ENCODE measurements around the gene QPCTL. TPM values are rescaled to one million over a fixed set of nuclear protein-coding genes. Genes with fewer than 3 reads are reported as not detected.
A peak's percentile ranks its signal among the peaks of the same experiment; 100 is the strongest.

The QPCTL gene
- total and polyA plus RNA-seq, 9 of the 15 experiments (the other 6 are each of a cell fraction or from before 2014, with no cell fraction given): 0.99 to 31.3 (median 12.7) TPM

DNA sequence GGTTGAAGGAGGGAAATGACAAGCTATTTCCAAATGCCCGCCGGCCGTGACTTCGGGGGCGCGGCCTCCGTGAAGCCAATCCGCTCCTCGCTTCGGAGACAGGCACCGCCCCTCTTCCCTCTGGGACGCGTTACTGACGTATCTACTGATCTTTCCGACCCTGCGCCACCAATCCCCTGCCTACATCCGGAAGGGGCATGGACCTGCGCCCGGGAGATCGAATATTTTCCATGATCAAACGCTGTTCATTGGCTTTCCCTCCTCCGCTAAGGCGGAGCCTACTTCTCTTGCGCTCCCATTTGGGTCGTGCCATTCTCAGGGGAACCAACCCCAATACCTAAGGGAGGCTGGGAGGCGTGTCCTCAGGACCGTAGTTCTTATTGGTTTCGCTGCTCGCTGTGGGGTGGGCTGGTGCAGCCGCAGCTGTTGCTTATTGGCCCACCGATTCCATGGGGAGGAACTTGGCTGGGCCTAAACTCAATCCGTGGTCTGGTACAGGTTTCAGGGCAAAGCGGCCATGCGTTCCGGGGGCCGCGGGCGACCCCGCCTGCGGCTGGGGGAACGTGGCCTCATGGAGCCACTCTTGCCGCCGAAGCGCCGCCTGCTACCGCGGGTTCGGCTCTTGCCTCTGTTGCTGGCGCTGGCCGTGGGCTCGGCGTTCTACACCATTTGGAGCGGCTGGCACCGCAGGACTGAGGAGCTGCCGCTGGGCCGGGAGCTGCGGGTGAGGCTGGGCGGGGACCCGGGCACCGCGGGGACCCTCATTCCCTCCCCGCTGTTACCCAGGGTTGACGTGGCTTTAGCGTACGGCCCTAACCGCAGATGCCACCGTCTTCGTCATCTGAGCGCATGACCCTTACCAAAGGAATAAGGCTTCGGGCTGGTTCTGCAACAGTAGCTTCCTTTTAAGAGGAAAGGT is at the start of gene QPCTL (continued):
- TF ChIP-seq, protein P1, sequence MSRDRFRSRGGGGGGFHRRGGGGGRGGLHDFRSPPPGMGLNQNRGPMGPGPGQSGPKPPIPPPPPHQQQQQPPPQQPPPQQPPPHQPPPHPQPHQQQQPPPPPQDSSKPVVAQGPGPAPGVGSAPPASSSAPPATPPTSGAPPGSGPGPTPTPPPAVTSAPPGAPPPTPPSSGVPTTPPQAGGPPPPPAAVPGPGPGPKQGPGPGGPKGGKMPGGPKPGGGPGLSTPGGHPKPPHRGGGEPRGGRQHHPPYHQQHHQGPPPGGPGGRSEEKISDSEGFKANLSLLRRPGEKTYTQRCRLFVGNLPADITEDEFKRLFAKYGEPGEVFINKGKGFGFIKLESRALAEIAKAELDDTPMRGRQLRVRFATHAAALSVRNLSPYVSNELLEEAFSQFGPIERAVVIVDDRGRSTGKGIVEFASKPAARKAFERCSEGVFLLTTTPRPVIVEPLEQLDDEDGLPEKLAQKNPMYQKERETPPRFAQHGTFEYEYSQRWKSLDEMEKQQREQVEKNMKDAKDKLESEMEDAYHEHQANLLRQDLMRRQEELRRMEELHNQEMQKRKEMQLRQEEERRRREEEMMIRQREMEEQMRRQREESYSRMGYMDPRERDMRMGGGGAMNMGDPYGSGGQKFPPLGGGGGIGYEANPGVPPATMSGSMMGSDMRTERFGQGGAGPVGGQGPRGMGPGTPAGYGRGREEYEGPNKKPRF (IDR thresholded peaks at IDR 0.05; ENCODE audit: low read depth, low read length): no peak
- TF ChIP-seq ZNF778 (CRISPR knock-in tag; IDR thresholded peaks at IDR 0.05): no peak
- no peak for TF ChIP-seq HIVEP1 (CRISPR knock-in tag; IDR thresholded peaks at IDR 0.05)
- TF ChIP-seq HDGF (IDR thresholded peaks at IDR 0.05): peak; percentile 59; the same call in 1 of the 2 replicates
- no peak for TF ChIP-seq CHD4 (IDR thresholded peaks at IDR 0.05; ENCODE audit: insufficient read depth, insufficient replicate concordance, low read depth, low read length, poor library complexity, severe bottlenecking)
- TF ChIP-seq NFIC (IDR thresholded peaks at IDR 0.05): no peak
- no peak for TF ChIP-seq KLF1 (tag; IDR thresholded peaks at IDR 0.05)
- no peak for TF ChIP-seq ZNF217 (CRISPR knock-in tag; IDR thresholded peaks at IDR 0.05)
- peak; percentile 100 for TF ChIP-seq CC2D1A (IDR thresholded peaks at IDR 0.05)
- TF ChIP-seq, protein P2, sequence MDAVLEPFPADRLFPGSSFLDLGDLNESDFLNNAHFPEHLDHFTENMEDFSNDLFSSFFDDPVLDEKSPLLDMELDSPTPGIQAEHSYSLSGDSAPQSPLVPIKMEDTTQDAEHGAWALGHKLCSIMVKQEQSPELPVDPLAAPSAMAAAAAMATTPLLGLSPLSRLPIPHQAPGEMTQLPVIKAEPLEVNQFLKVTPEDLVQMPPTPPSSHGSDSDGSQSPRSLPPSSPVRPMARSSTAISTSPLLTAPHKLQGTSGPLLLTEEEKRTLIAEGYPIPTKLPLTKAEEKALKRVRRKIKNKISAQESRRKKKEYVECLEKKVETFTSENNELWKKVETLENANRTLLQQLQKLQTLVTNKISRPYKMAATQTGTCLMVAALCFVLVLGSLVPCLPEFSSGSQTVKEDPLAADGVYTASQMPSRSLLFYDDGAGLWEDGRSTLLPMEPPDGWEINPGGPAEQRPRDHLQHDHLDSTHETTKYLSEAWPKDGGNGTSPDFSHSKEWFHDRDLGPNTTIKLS (IDR thresholded peaks at IDR 0.05; ENCODE audit: borderline replicate concordance, low read depth): 0 out of 2 replicates have a peak, but pooled peaks have one; percentile 10
- TF ChIP-seq, protein P3, sequence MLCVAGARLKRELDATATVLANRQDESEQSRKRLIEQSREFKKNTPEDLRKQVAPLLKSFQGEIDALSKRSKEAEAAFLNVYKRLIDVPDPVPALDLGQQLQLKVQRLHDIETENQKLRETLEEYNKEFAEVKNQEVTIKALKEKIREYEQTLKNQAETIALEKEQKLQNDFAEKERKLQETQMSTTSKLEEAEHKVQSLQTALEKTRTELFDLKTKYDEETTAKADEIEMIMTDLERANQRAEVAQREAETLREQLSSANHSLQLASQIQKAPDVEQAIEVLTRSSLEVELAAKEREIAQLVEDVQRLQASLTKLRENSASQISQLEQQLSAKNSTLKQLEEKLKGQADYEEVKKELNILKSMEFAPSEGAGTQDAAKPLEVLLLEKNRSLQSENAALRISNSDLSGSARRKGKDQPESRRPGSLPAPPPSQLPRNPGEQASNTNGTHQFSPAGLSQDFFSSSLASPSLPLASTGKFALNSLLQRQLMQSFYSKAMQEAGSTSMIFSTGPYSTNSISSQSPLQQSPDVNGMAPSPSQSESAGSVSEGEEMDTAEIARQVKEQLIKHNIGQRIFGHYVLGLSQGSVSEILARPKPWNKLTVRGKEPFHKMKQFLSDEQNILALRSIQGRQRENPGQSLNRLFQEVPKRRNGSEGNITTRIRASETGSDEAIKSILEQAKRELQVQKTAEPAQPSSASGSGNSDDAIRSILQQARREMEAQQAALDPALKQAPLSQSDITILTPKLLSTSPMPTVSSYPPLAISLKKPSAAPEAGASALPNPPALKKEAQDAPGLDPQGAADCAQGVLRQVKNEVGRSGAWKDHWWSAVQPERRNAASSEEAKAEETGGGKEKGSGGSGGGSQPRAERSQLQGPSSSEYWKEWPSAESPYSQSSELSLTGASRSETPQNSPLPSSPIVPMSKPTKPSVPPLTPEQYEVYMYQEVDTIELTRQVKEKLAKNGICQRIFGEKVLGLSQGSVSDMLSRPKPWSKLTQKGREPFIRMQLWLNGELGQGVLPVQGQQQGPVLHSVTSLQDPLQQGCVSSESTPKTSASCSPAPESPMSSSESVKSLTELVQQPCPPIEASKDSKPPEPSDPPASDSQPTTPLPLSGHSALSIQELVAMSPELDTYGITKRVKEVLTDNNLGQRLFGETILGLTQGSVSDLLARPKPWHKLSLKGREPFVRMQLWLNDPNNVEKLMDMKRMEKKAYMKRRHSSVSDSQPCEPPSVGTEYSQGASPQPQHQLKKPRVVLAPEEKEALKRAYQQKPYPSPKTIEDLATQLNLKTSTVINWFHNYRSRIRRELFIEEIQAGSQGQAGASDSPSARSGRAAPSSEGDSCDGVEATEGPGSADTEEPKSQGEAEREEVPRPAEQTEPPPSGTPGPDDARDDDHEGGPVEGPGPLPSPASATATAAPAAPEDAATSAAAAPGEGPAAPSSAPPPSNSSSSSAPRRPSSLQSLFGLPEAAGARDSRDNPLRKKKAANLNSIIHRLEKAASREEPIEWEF (CRISPR knock-in tag; IDR thresholded peaks at IDR 0.05): no peak
- TF ChIP-seq TSC22D4 (tag; IDR thresholded peaks at IDR 0.05): no peak
- TF ChIP-seq FOXM1 (IDR thresholded peaks at IDR 0.05; ENCODE audit: low read depth): no peak
- no peak for TF ChIP-seq FOXM1 (CRISPR knock-in tag; IDR thresholded peaks at IDR 0.05; ENCODE audit: low read depth)
- TF ChIP-seq MYNN (IDR thresholded peaks at IDR 0.05): 0 out of 2 replicates have a peak, but pooled peaks have one; percentile 13
- TF ChIP-seq MYNN (CRISPR knock-in tag; IDR thresholded peaks at IDR 0.05): no peak
- TF ChIP-seq, protein P4, sequence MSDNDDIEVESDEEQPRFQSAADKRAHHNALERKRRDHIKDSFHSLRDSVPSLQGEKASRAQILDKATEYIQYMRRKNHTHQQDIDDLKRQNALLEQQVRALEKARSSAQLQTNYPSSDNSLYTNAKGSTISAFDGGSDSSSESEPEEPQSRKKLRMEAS (CRISPR knock-in tag; IDR thresholded peaks at IDR 0.05): peak; percentile 72
- TF ChIP-seq ZC3H11A (IDR thresholded peaks at IDR 0.05; ENCODE audit: low read depth, low read length): no peak
- no peak for TF ChIP-seq MCM3 (IDR thresholded peaks at IDR 0.05)
- TF ChIP-seq EGR1 (conservative IDR thresholded peaks at IDR 0.05): 0 out of 2 replicates have a peak, but pooled peaks have one; percentile 15
- no peak for TF ChIP-seq ZNF316 (IDR thresholded peaks at IDR 0.05)

All from K562 (cell line).